IPS-20b (cell line): ENCODE measurements around the gene NIP7.

Experiments
- H3K27ac ChIP-seq: one replicate; pipeline ENCODE4 v1.5.1; 2013; ENCODE audit warnings: low read length
- H3K27me3 ChIP-seq: 2 replicates; pipeline ENCODE4 v1.6.1; 2013; ENCODE audit warnings: mild to moderate bottlenecking, low read length, inconsistent platforms; ENCODE audit not compliant: insufficient read depth
- H3K36me3 ChIP-seq: 2 replicates; pipeline ENCODE4 v1.6.1; 2013; ENCODE audit warnings: low read depth, mild to moderate bottlenecking, inconsistent platforms, low read length, moderate library complexity; ENCODE audit not compliant: insufficient read depth
- H3K4me1 ChIP-seq: 2 replicates; pipeline ENCODE4 v1.6.1; 2013; ENCODE audit warnings: mild to moderate bottlenecking, control low read depth, inconsistent platforms, low read length, moderate library complexity; ENCODE audit not compliant: insufficient read depth
- H3K4me3 ChIP-seq: 2 replicates; pipeline ENCODE4 v1.5.1; 2013; ENCODE audit warnings: mild to moderate bottlenecking, low read length, inconsistent platforms
- H3K9ac ChIP-seq: 2 replicates; pipeline ENCODE4 v1.6.1; 2013; ENCODE audit warnings: low read depth, mild to moderate bottlenecking, inconsistent platforms, low read length, moderate library complexity
- H3K9me3 ChIP-seq: 2 replicates; pipeline ENCODE4 v1.6.1; 2013; ENCODE audit warnings: mild to moderate bottlenecking, low read depth, low read length, inconsistent platforms; ENCODE audit not compliant: insufficient read depth

Gene NIP7

DNA sequence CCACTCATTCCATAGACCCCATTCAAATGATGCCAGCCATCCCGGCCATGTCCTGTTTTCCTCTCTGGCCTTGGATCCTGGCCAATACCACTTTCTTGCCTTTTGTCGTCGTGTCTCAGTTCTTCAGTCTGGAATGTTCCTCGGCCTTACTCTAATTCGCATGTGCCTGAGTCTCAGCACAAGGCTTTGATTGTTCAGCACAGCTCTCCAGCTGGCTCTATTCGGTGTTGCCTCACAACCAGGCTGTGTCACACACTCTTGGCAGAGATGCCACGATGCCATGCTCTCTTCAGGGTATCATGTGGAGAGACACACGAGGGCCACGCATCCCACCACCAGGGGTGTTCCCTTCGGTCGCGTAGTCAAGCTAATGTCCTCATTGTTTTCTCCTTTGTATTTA lies 30.3 kb upstream of the NIP7 start:
- no peaks in the 10 kb centered on the region for H3K9me3 ChIP-seq
- no peak overlapping the region for H3K27ac ChIP-seq
- no peak overlapping the region for H3K4me3 ChIP-seq
- H3K4me1 ChIP-seq: no peaks in the 10 kb centered on the region
- no peaks in the 10 kb centered on the region for H3K27me3 ChIP-seq
- H3K9ac ChIP-seq: no peak overlapping the region
- peaks cover 3% of the 10 kb centered on the region; the same call in 1 of the 2 replicates for H3K36me3 ChIP-seq

GRCh38 chr16:69310653-69311532 lies 28.7 kb upstream of the NIP7 start, which contains the start of gene VPS4A:
Gene VPS4A, plus strand, starts transcription at chr16:69311350. Its CDS starts 162 bp downstream, at chr16:69311512.
- Histone ChIP-seq H3K4me1 (no peaks in the 10 kb centered on the region), H3K9me3 (no peaks in the 10 kb centered on the region), H3K27ac (no peak within 1 kb of the TSS), H3K9ac (peak within 1 kb of the TSS; percentile 81; the same call in 1 of the 2 replicates), H3K4me3 (peak within 1 kb of the TSS; percentile 89), H3K36me3 (peaks cover 13% of the 10 kb centered on the region; the same call in 1 of the 2 replicates), H3K27me3 (no peaks in the 10 kb centered on the region)

DNA sequence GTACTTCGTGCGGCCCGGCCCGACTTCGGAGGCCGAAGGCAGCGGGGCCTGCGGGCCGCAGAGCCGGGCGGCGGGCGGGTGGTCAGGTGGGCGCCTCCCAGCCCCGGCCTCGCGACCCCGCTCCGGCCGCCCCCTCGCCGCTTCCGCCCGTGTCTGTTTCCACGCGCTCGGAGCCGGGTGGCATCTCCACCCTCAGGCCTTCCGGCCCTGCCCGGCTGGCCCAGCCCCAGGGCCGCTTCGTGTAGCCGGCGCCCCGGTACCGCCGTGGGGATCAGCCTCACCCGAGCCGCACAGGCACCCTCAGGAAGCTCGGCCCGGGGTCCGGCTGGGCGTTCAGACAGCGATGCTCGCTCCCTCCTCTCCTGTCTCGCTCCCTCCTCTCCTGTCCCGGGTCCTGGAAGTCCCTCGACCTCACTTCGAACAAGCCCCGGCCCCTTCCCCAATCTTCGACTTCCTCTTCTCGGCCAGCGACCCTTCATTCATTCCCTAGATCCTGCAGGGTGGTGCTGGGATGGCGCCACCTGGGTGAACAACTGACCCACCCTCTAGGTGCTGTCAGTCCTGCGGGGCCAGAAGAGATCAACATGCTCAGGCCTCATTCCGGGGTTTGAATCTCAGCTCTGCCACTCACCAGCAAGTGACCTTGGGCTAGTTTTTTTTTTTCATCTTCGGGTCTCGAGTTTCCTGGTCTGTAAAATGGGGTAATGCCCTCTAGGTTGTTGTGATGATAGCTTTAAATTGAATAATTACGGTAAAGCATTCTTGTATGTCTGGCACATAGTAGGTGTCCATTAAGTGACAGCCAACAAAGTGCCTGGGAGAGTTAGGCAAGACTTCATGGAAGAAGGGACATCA lies 27.8 kb upstream of the NIP7 start:
- H3K36me3 ChIP-seq: peaks cover 21% of the 10 kb centered on the region
- no peaks in the 10 kb centered on the region for H3K4me1 ChIP-seq
- H3K27me3 ChIP-seq: no peaks in the 10 kb centered on the region
- H3K27ac ChIP-seq: no peak overlapping the region
- peak overlapping the region; percentile 81; the same call in 1 of the 2 replicates for H3K9ac ChIP-seq
- H3K4me3 ChIP-seq: peak overlapping the region; percentile 81
- H3K9me3 ChIP-seq: no peaks in the 10 kb centered on the region

DNA sequence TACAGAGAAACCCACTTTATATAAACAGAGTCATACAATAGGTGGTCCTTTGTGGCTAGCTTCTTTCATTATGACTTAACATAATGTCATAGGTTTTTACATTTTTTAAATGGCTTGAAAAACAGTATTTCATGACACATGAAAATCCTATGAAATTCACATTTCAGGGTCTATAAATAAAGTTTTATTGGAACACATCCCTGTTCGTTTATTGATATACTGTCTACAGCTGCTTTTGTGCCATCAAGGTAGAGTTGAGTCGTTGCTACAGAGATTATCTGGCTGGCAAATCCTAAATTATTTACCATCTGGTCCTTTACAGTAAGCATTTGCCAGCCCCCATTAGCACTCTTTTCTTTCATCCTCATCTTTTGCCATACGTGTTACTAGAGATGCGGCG lies 26.1 kb upstream of the NIP7 start:
- Histone ChIP-seq H3K4me1 (no peaks in the 10 kb centered on the region), H3K27ac (no peak overlapping the region)

GRCh38 chr16:69314534-69314933 lies 25.0 kb upstream of the NIP7 start:
- no peak overlapping the region for H3K4me3 ChIP-seq
- peaks cover 42% of the 10 kb centered on the region for H3K36me3 ChIP-seq
- no peaks in the 10 kb centered on the region for H3K4me1 ChIP-seq
- no peaks in the 10 kb centered on the region for H3K9me3 ChIP-seq
- H3K9ac ChIP-seq: no peak overlapping the region
- no peaks in the 10 kb centered on the region for H3K27me3 ChIP-seq
- no peak overlapping the region for H3K27ac ChIP-seq

More for the DNA sequence above, 26.1 kb upstream of the NIP7 start:
- H3K9me3 ChIP-seq: no peaks in the 10 kb centered on the region
- no peaks in the 10 kb centered on the region for H3K27me3 ChIP-seq
- H3K36me3 ChIP-seq: peaks cover 31% of the 10 kb centered on the region
- H3K4me3 ChIP-seq: no peak overlapping the region
- H3K9ac ChIP-seq: no peak overlapping the region

GRCh38 chr16:69315486-69316311 lies 23.9 kb upstream of the NIP7 start:
- no peaks in the 10 kb centered on the region for H3K9me3 ChIP-seq
- no peaks in the 10 kb centered on the region for H3K27me3 ChIP-seq
- H3K4me3 ChIP-seq: no peak overlapping the region
- H3K4me1 ChIP-seq: no peaks in the 10 kb centered on the region
- H3K36me3 ChIP-seq: peaks cover 54% of the 10 kb centered on the region
- no peak overlapping the region for H3K9ac ChIP-seq
- H3K27ac ChIP-seq: no peak overlapping the region

DNA sequence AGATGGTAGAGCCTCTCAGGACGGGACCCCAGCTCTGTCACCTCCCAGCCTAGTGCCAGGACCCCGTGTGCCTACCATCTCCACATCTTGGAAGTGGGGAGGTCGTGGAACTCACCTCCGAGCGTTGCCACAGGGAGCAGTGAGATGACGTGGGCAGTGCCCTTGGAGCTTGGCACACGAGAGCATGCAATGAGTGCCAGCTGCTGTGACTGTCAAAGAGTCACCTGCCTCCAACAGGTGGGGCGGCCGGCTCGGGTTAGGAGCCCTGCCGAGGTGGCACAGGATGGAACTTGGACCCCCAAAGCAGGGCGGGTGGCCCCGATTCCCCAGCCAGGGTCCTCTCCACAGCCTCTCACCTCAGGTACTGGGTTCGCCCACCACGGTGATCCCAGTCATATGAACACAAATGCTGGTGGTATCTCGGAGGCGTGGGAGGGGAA lies 23.0 kb upstream of the NIP7 start:
- no peak overlapping the region for H3K9ac ChIP-seq
- no peaks in the 10 kb centered on the region for H3K4me1 ChIP-seq
- no peak overlapping the region for H3K4me3 ChIP-seq
- H3K27me3 ChIP-seq: no peaks in the 10 kb centered on the region
- no peak overlapping the region for H3K27ac ChIP-seq
- H3K36me3 ChIP-seq: peaks cover 63% of the 10 kb centered on the region
- H3K9me3 ChIP-seq: no peaks in the 10 kb centered on the region

DNA sequence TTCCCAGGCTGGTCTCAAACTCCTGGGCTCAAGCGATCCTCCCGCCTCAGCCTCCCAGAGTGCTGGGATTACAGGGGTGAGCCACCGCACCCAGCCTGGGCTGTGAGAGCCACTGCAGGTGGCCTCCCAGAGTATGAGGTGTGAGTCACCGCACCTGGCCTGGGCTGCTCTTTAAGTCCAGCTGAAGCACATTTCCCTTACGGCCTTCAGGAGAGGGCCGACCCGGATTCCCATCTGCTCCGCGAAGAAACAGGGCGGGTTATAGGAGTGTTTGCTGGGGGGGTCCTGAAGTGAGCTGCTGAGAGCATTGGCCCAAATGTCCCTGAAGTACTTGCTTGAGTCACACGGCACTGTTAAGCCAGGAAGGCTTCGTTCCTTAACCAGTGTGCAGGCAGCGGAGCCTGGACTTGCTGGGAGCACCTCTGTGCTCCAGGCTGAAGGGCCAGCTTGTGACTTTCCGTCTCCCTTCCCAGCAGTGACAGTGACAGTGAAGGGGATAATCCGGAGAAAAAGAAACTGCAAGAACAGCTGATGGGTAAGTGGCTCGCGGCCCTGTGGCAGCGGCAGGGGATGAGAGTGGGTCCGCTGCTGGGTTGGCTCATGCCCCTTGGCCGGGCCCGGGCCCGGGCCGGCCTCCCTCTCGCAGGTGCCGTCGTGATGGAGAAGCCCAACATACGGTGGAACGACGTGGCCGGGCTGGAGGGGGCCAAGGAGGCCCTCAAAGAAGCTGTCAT lies 21.2 kb upstream of the NIP7 start:
- peaks cover 80% of the 10 kb centered on the region for H3K36me3 ChIP-seq
- H3K4me1 ChIP-seq: no peaks in the 10 kb centered on the region
- no peaks in the 10 kb centered on the region for H3K9me3 ChIP-seq
- H3K9ac ChIP-seq: no peak overlapping the region
- H3K27me3 ChIP-seq: no peaks in the 10 kb centered on the region
- no peak overlapping the region for H3K27ac ChIP-seq
- H3K4me3 ChIP-seq: no peak overlapping the region

GRCh38 chr16:69318911-69319289 lies 20.7 kb upstream of the NIP7 start:
- Histone ChIP-seq H3K27me3 (no peaks in the 10 kb centered on the region), H3K36me3 (peaks cover 84% of the 10 kb centered on the region), H3K9me3 (no peaks in the 10 kb centered on the region), H3K9ac (no peak overlapping the region), H3K4me1 (no peaks in the 10 kb centered on the region), H3K4me3 (no peak overlapping the region), H3K27ac (no peak overlapping the region)

DNA sequence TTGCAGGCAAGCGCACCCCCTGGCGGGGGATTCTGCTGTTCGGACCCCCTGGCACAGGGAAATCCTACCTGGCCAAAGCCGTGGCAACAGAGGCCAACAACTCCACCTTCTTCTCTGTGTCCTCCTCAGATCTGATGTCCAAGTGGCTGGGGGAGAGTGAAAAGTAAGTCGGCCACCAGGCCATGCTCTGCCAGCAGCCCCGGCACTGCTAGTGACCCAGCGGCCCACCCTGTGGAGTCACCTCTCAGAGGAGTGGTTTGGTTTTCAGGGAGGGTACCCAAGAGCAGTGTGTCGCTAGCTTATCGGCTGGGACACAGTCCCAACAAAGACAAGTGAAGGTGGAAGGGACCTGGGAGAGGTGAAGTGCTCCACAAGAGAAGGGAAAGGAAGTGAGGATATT lies 20.2 kb upstream of the NIP7 start:
- no peaks in the 10 kb centered on the region for H3K4me1 ChIP-seq
- H3K27me3 ChIP-seq: no peaks in the 10 kb centered on the region
- H3K27ac ChIP-seq: no peak overlapping the region
- H3K9me3 ChIP-seq: no peaks in the 10 kb centered on the region
- H3K9ac ChIP-seq: no peak overlapping the region
- no peak overlapping the region for H3K4me3 ChIP-seq
- peaks cover 87% of the 10 kb centered on the region for H3K36me3 ChIP-seq
